ENCODE data around the gene TBCK. TPM values are rescaled to one million over a fixed set of nuclear protein-coding genes. Genes with fewer than 3 reads are reported as not detected.

The TBCK gene
- polyA plus RNA-seq, 1 of the 3 experiments (the other 2 are of a cell fraction) = 14.6 TPM

DNA sequence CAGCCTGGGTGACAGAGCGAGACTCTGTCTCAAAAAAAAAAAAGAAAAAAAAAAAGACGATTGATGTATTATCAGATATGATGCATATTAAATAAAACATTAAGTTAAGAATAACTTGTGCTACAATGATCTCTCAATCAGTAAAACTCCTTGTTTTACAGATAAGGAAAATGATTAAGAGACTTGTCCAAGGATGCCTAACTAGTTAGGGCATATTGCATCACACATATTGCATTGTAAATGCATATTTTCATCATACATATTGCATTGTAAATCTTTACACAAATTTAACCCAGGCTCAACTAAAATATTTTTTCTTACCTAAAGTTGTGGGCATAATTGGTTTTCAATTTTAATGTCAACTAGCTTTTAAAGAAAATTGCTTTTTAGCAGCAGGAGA lies 26.3 kb downstream of the TBCK start:
- no peak overlapping the region for H3K9ac ChIP-seq
- POLR2A ChIA-PET = no interaction called here
- no peak overlapping the region for H3K4me2 ChIP-seq
- no peak overlapping the region for H3K27ac ChIP-seq (ENCODE audit: low read depth in 2 of 2, low read length in 1 of 2)
- no peak overlapping the region for H2AFZ ChIP-seq (ENCODE audit: low read depth)
- H3K79me2 ChIP-seq (ENCODE audit: insufficient read depth) = peaks cover 3% of the 10 kb centered on the region; the same call in 1 of the 2 replicates
- H3K36me3 ChIP-seq (replicated peaks in 1 of 2; ENCODE audit: control insufficient read depth in 1 of 2, insufficient read depth in 2 of 2, low read length in 1 of 2) = peaks cover 29 to 31% of the 10 kb centered on the region in 2 experiments
- no peak overlapping the region for H3K4me3 ChIP-seq (ENCODE audit: low read depth in 2 of 2, low read length in 1 of 2)
- H3K4me1 ChIP-seq (ENCODE audit: control insufficient read depth in 1 of 2, insufficient read depth in 2 of 2, low read depth in 1 of 2, low read length in 1 of 2) = no peaks in the 10 kb centered on the region; a peak in 1 of 4 replicates
- TF ChIP-seq EZH2phosphoT487 (IDR thresholded peaks at IDR 0.05; ENCODE audit: borderline replicate concordance, low read depth) = no peak
- TF ChIP-seq MXI1 (IDR thresholded peaks at IDR 0.05; ENCODE audit: low read depth, low read length) = no peak
- TF ChIP-seq SMC3 (IDR thresholded peaks at IDR 0.05; ENCODE audit: low read depth, low read length) = no peak
- TF ChIP-seq TAF1 (IDR thresholded peaks at IDR 0.05; ENCODE audit: borderline replicate concordance, low read depth, low read length) = no peak
- TF ChIP-seq CHD2 (IDR thresholded peaks at IDR 0.05; ENCODE audit: low read length, partially characterized antibody) = no peak
- TF ChIP-seq, protein P1, sequence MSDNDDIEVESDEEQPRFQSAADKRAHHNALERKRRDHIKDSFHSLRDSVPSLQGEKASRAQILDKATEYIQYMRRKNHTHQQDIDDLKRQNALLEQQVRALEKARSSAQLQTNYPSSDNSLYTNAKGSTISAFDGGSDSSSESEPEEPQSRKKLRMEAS (IDR thresholded peaks at IDR 0.05; ENCODE audit: low read depth) = no peak
- TF ChIP-seq SIN3A (IDR thresholded peaks at IDR 0.05; ENCODE audit: borderline replicate concordance, low read depth, low read length) = no peak
- TF ChIP-seq RCOR1 (IDR thresholded peaks at IDR 0.05; ENCODE audit: low read length) = no peak
- TF ChIP-seq FOXJ3 (CRISPR knock-in tag; IDR thresholded peaks at IDR 0.05) = no peak
- TF ChIP-seq, protein P2, sequence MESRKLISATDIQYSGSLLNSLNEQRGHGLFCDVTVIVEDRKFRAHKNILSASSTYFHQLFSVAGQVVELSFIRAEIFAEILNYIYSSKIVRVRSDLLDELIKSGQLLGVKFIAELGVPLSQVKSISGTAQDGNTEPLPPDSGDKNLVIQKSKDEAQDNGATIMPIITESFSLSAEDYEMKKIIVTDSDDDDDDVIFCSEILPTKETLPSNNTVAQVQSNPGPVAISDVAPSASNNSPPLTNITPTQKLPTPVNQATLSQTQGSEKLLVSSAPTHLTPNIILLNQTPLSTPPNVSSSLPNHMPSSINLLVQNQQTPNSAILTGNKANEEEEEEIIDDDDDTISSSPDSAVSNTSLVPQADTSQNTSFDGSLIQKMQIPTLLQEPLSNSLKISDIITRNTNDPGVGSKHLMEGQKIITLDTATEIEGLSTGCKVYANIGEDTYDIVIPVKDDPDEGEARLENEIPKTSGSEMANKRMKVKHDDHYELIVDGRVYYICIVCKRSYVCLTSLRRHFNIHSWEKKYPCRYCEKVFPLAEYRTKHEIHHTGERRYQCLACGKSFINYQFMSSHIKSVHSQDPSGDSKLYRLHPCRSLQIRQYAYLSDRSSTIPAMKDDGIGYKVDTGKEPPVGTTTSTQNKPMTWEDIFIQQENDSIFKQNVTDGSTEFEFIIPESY (IDR thresholded peaks at IDR 0.05; ENCODE audit: borderline replicate concordance, low read depth) = no peak
- no peak for DNase-seq
- CTCF ChIA-PET = no interaction called here
- H3K27me3 ChIP-seq (ENCODE audit: insufficient read depth) = no peaks in the 10 kb centered on the region
- WGBS (ENCODE audit: low lambda C conversion rate) = 93% methylated on average over 2 of the region's 2 CpGs
- no peaks in the 10 kb centered on the region; the same call in 1 of the 2 replicates for H4K20me1 ChIP-seq (ENCODE audit: insufficient read depth)
- H3K9me3 ChIP-seq = no peaks in the 10 kb centered on the region
- H3K9me2 ChIP-seq = no peaks in the 10 kb centered on the region
- no peaks in the 10 kb centered on the region for H3F3A ChIP-seq (replicated peaks; ENCODE audit: insufficient read depth)

DNA sequence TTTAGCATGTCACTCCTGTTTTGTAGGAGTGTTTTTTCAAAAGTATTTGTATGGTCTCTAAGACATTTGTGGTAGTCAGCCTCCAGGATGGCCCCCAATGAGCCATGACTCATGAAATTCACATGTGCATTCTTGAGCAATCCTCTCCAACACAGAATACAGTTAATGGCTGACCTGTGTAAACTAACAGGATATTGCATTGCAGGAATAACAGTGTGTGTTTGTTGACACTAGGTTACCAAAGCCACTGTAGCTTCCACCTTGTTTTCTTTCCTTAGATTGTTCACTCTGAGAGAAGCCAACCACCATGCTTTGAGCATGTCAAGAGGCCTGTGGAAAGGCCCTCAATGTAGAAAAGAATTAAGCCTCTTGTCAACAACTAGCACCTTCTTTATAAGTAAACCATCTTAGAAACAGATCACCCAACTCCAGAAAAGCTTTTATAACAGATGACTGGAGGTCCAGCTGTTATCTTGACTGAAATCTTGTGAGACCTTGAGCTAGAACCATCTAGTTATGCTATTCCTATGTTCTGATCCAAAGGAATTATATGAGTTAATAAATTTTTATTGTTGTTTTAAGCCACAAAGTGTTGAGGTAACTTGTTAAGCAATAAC lies 28.5 kb downstream of the TBCK start:
- Histone ChIP-seq H3F3A (replicated peaks; ENCODE audit: insufficient read depth) (no peaks in the 10 kb centered on the region), H3K9me2 (no peaks in the 10 kb centered on the region), H3K4me3 (ENCODE audit: low read depth in 2 of 2, low read length in 1 of 2) (no peak overlapping the region), H3K27me3 (ENCODE audit: insufficient read depth) (no peaks in the 10 kb centered on the region), H3K9ac (no peak overlapping the region), H3K4me1 (ENCODE audit: control insufficient read depth in 1 of 2, insufficient read depth in 2 of 2, low read depth in 1 of 2, low read length in 1 of 2) (peaks cover 0 to 2% of the 10 kb centered on the region in 2 experiments; a peak in 1 of 4 replicates), H3K79me2 (ENCODE audit: insufficient read depth) (peaks cover 3% of the 10 kb centered on the region; the same call in 1 of the 2 replicates), H4K20me1 (ENCODE audit: insufficient read depth) (no peaks in the 10 kb centered on the region; the same call in 1 of the 2 replicates), H2AFZ (ENCODE audit: low read depth) (no peak overlapping the region), H3K27ac (ENCODE audit: low read depth in 2 of 2, low read length in 1 of 2) (peak overlapping the region in 1 of 2 experiments; percentile 15; a peak in 1 of 4 replicates), H3K36me3 (replicated peaks in 1 of 2; ENCODE audit: control insufficient read depth in 1 of 2, insufficient read depth in 2 of 2, low read length in 1 of 2) (peaks cover 22 to 23% of the 10 kb centered on the region in 2 experiments), H3K4me2 (no peak overlapping the region), H3K9me3 (no peaks in the 10 kb centered on the region)
- DNase-seq = no peak
- CTCF ChIA-PET = interaction anchor here (0.8 kb wide), 1 partner anchor 59 kb away, joined by 3 read pairs; no protein-coding TSS in a partner anchor
- POLR2A ChIA-PET = no interaction called here
- TF ChIP-seq, protein P3, sequence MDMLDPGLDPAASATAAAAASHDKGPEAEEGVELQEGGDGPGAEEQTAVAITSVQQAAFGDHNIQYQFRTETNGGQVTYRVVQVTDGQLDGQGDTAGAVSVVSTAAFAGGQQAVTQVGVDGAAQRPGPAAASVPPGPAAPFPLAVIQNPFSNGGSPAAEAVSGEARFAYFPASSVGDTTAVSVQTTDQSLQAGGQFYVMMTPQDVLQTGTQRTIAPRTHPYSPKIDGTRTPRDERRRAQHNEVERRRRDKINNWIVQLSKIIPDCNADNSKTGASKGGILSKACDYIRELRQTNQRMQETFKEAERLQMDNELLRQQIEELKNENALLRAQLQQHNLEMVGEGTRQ (IDR thresholded peaks at IDR 0.05; ENCODE audit: borderline replicate concordance, low read depth, low read length) = no peak
- TF ChIP-seq RXRA (IDR thresholded peaks at IDR 0.05; ENCODE audit: borderline replicate concordance, low read depth) (no peak), RCOR1 (IDR thresholded peaks at IDR 0.05; ENCODE audit: low read length) (no peak), TEAD4 (IDR thresholded peaks at IDR 0.05; ENCODE audit: borderline replicate concordance, insufficient read depth) (no peak), MEF2A (IDR thresholded peaks at IDR 0.05; ENCODE audit: borderline replicate concordance, low read depth) (no peak), YY1 (IDR thresholded peaks at IDR 0.05; ENCODE audit: low read depth) (no peak), ELF1 (IDR thresholded peaks at IDR 0.05) (no peak), SMC3 (IDR thresholded peaks at IDR 0.05; ENCODE audit: low read depth, low read length) (no peak), RAD21 (IDR thresholded peaks at IDR 0.05; ENCODE audit: low read length) (no peak), TAF1 (IDR thresholded peaks at IDR 0.05; ENCODE audit: borderline replicate concordance, low read depth, low read length) (no peak), NRF1 (IDR thresholded peaks at IDR 0.05; ENCODE audit: low read depth, low read length) (no peak), GABPA (IDR thresholded peaks at IDR 0.05; ENCODE audit: low read depth) (no peak)
- TF ChIP-seq, protein P4, sequence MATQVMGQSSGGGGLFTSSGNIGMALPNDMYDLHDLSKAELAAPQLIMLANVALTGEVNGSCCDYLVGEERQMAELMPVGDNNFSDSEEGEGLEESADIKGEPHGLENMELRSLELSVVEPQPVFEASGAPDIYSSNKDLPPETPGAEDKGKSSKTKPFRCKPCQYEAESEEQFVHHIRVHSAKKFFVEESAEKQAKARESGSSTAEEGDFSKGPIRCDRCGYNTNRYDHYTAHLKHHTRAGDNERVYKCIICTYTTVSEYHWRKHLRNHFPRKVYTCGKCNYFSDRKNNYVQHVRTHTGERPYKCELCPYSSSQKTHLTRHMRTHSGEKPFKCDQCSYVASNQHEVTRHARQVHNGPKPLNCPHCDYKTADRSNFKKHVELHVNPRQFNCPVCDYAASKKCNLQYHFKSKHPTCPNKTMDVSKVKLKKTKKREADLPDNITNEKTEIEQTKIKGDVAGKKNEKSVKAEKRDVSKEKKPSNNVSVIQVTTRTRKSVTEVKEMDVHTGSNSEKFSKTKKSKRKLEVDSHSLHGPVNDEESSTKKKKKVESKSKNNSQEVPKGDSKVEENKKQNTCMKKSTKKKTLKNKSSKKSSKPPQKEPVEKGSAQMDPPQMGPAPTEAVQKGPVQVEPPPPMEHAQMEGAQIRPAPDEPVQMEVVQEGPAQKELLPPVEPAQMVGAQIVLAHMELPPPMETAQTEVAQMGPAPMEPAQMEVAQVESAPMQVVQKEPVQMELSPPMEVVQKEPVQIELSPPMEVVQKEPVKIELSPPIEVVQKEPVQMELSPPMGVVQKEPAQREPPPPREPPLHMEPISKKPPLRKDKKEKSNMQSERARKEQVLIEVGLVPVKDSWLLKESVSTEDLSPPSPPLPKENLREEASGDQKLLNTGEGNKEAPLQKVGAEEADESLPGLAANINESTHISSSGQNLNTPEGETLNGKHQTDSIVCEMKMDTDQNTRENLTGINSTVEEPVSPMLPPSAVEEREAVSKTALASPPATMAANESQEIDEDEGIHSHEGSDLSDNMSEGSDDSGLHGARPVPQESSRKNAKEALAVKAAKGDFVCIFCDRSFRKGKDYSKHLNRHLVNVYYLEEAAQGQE (IDR thresholded peaks at IDR 0.05; ENCODE audit: low read depth, low read length) = no peak
- TF ChIP-seq, protein P1 (IDR thresholded peaks at IDR 0.05; ENCODE audit: low read depth) = no peak

Measured in SK-N-SH (cell line).